ENCODE measurements around the gene APOE.

DNA sequence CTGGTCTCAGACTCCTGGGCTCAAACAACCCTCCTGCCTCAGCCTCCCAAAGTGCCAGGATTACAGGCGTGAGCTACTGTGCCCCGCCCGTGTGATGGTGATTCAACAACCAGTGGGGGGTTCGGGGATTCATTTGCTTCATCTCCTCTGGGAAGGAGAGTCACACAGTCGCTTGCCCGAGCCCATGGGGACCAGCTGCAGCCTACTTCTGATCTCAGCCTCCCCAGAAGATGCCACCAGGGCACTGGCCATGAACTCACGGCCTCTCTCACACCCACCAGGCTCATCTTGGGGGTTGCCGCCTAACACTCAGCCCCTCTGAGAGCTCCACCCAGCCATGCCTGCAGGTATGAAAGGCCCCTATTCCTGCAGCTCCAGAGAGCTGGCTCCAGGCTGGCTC is 7.8 kb upstream of the APOE start:
- TF ChIP-seq, protein P1, sequence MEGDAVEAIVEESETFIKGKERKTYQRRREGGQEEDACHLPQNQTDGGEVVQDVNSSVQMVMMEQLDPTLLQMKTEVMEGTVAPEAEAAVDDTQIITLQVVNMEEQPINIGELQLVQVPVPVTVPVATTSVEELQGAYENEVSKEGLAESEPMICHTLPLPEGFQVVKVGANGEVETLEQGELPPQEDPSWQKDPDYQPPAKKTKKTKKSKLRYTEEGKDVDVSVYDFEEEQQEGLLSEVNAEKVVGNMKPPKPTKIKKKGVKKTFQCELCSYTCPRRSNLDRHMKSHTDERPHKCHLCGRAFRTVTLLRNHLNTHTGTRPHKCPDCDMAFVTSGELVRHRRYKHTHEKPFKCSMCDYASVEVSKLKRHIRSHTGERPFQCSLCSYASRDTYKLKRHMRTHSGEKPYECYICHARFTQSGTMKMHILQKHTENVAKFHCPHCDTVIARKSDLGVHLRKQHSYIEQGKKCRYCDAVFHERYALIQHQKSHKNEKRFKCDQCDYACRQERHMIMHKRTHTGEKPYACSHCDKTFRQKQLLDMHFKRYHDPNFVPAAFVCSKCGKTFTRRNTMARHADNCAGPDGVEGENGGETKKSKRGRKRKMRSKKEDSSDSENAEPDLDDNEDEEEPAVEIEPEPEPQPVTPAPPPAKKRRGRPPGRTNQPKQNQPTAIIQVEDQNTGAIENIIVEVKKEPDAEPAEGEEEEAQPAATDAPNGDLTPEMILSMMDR (IDR thresholded peaks at IDR 0.05) = no peak
- no peak for TF ChIP-seq POLR2A (IDR thresholded peaks at IDR 0.05)
- no peak for TF ChIP-seq POLR2AphosphoS5 (IDR thresholded peaks at IDR 0.05)
